GM18951 (cell line): Measurements from ENCODE around the gene CHST5.

Source experiments
- POLR2A ChIP-seq: IDR thresholded peaks from 4 replicates; pipeline ENCODE4 v1.6.1; 2011; ENCODE audit warnings: mild to moderate bottlenecking; ENCODE audit not compliant: insufficient read length, insufficient read depth; ENCODE audit errors: extremely low read depth
- in situ Hi-C: fragments of 300-500 bp; cut with MboI; formaldehyde crosslinking; loops from one replicate; pipeline ENCODE4 v1.12.0; 2022; ENCODE audit warnings: low sequenced_read_pairs, mixed read lengths, inconsistent platforms; ENCODE audit not compliant: unreplicated experiment

Gene CHST5

DNA sequence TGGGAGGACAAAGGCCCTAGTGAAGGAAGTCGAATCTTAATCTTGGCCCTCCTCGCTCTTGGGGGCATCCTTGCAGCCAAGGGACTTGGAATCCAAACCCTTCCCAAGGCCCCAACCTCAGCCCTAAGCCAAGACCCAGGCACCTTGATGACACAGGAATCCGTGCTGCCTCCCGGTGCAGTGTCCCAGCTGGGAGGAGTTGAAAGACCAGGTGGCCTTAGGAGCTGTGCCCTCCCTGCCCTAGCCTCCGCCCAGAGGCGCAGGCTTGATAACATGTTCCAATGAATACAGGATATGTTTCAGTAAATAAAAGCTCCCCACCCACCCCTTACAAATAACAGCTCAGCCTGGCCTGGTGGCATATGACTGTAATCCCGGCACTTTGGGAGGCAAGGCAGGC is at the start of gene CHST5:
CHST5 (minus strand) TSS at position 208 of the 400 bp plus-strand sequence. CDS start 5,724 bp downstream, outside the sequence.
- no peak for TF ChIP-seq POLR2A
- in situ Hi-C loops, result no loop called here

DNA sequence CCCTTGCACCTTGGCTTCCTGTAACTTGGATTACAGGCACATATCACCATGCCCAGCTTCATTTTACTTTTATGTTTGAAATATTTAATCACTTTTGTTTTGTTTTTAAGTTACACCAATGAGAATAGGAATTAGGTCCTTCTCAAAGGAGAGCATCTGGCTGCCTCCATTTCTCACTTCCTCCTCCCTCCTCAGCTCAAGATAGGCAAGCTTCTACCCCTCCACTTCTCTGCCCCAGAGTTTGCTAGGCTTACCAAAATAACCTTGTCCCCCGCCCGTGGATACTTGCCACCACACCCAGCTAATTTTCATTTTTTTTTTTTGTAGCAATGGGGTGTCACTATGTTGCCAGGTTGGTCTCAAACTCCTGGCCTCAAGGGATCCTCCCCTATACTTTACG is 48.2 kb upstream of the CHST5 start:
- in situ Hi-C loops, result no loop called here
- TF ChIP-seq POLR2A, result no peak

DNA sequence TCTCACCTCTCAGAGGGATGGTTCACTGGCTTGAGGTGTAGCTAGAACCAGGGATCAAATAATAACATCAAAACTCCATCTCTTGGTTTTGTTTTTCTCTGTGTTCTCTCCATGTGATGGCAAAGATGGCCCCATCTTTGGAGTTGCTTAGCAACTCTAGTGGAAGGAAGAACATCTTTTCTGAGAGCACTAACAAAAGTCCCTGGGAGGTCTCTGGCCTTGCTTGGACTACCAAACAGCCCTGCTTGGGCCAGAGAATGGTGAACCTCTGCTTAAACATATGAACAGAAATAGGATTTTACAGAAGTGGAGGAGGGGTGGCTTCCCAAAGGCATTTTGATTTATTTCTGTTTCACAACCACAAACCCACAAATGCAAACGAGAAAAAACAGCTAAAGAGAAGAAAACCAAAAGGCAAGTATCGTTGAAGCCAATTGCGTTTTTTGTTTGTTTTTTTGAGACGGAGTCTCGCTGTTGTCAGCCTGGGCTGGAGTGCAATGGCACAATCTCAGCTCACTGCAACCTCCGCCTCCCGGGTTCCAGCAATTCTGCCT is 43.5 kb upstream of the CHST5 start:
- in situ Hi-C loops, result no loop called here
- no peak for TF ChIP-seq POLR2A

DNA sequence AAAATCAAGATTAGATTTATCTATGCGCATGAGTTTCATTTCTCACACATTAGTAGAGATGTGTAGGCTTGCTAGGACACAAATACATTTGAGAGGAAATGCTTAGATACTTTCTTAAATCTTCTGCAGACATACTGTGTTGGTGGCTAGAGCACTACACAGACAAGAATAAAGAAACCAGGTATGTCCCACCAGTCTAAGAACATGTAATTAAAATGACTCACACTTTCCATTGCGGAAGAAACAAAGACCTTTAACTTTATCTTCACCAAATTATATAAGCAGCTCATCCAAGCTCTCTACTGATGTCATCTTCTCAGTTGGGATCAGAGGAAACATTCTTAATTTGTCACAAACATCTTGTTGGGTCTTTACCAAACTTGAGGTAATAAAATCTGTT is 42.8 kb upstream of the CHST5 start:
- in situ Hi-C loops, result no loop called here
- TF ChIP-seq POLR2A, result no peak

DNA sequence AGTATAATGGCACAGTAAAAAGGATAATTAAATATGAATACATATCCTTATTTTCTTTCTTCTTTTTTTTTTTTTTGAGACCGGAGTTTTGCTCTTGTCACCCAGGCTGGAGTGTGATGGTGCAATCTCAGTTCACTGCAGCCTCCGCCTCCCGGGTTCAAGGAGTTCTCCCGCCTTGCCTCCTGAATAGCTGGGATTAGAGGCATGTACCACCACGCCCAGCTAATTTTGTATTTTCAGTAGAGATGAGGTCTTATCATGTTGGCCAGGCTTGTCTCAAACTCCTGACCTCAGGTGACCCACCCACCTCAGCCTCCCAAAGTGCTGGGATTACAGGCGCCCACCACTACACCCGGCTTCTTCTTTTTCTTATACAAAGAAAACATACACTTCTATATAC is 42.3 kb upstream of the CHST5 start:
- in situ Hi-C loops, result no loop called here
- TF ChIP-seq POLR2A, result no peak

DNA sequence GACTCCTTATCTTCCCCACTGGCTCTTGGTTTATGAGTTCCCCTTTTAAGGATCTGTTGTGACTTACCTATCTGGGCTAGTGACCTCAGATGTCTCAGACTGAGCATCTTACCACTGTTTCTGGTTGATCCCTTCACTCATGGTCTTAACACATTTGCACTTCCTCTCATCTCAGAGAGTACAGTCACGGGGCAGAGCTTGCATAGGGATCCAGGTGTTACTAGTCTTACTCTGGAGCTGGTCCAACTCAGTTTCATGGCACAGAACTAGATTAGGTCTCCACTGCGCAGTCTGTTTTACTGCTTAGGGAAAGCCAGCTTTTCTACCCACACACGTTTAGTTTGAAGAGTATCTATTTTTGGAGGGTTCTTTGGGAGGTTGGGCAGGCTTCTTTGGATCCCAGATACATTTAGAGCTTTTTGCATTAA is 40.5 kb upstream of the CHST5 start:
- in situ Hi-C loops, result no loop called here

DNA sequence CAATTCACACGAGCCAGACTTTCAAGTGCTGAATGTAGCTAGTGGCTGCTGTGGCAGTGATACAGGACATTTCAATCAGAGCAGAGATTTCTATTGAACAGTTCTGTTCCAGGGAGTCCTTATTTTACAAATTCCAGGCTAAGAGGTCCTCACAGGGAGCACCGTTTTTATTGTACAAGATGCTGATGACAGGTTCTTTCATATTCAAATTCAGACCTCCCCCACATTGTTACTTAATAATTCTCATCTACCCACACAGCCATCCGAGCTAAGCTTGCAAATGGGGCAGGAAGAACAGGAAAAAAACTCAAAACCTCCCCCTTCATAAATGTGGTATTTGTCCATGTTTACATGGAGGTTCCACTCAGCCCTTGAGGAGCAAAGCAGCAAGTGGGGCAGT is 40.0 kb upstream of the CHST5 start:
- in situ Hi-C loops, result no loop called here

More for the DNA sequence above, 40.5 kb upstream of the CHST5 start:
- no peak for TF ChIP-seq POLR2A

DNA sequence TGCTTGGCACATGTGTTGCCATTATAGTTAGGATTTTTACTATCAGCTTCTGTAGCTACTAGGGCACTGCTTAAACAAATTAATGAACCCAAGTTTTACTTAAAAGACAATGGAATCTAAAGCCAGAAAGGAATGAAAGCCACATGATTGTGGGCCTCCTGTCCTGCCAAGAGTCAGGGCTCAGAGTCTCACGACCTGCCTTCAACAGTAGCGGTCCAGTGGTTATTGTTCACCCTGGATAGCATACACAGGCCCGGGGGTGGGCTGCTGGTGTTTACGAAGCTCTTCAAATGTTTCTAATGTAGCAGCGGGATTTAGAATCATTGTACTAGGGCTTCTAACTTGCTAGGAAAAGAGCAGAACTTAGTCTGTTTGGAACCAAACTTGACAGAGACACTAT is 38.0 kb upstream of the CHST5 start:
- in situ Hi-C loops, result no loop called here
- TF ChIP-seq POLR2A, result no peak

More for the DNA sequence above, 40.0 kb upstream of the CHST5 start:
- TF ChIP-seq POLR2A, result no peak

- TF ChIP-seq POLR2A, result no peak
These were observed 37.1 kb upstream of the CHST5 start for GRCh38 chr16:75572864-75573542.

GRCh38 chr16:75570396-75571065 is 34.6 kb upstream of the CHST5 start:
- in situ Hi-C loops, result no loop called here
- TF ChIP-seq POLR2A, result no peak

More at GRCh38 chr16:75572864-75573542, 37.1 kb upstream of the CHST5 start:
- in situ Hi-C loops, result no loop called here

DNA sequence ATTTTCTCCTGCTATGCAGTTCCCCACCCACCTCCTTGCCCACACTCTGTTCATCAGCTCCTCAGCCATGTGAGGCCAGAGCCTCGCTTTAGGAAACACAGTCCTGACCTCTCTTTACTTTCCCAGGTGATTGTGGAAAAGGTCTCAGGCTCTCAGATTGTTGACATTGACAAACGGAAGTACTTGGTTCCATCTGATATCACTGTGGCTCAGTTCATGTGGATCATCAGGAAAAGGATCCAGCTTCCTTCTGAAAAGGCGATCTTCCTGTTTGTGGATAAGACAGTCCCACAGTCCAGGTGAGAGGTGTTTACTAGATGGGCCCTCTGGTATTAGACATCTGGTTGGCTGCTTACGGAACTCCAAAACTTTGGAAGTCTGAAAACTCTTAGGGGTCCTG is 32.0 kb upstream of the CHST5 start:
- in situ Hi-C loops, result no loop called here
- no peak for TF ChIP-seq POLR2A

DNA sequence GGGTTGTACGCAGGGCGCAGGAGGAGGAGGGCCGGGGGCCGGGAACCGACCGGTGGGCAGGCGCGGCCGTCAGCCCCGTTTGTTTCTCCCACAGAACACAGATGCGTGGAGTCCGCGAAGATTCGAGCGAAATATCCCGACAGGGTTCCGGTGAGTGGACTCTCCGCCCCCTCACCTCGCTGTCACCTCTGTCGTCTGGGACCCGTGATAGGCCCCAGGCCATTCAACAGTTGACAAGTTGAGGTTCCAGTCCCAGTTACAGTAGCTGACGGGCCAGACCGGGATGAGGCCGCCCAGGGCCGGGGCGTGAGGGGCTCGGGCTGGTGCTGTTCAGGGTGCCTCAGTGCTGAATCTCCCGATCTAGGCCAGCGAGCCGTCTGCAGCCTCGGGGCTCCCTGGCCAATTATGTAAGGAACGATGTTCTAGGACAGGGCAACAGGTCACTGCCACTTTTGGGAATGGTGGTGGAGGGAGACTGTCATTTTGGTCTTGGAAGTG is 30.9 kb upstream of the CHST5 start:
- no peak for TF ChIP-seq POLR2A
- in situ Hi-C loops, result no loop called here

- in situ Hi-C loops, result no loop called here
- peak; percentile 73 for TF ChIP-seq POLR2A
These were observed 30.3 kb upstream of the CHST5 start, which contains the start of gene GABARAPL2 for GRCh38 chr16:75566040-75566757. TSS of gene GABARAPL2 (plus strand) at chr16:75566379. CDS start at chr16:75566487, 108 bp downstream.
